GM12891 (cell line): ENCODE data around the gene ELOVL6.

Source experiments
- POLR2A ChIP-seq: IDR thresholded peaks from 2 replicates; pipeline ENCODE4 v1.6.1; 2011; ENCODE audit warnings: low read depth, low read length, control low read depth
- POLR2AphosphoS5 ChIP-seq: IDR thresholded peaks from 2 replicates; pipeline ENCODE4 v1.6.1; 2011; ENCODE audit warnings: low read depth, low read length, control low read depth
- SPI1 ChIP-seq: IDR thresholded peaks from 2 replicates; pipeline ENCODE4 v1.6.1; 2011; ENCODE audit warnings: low read depth, low read length, control low read depth
- TAF1 ChIP-seq: IDR thresholded peaks from 2 replicates; pipeline ENCODE4 v1.6.1; 2011; ENCODE audit warnings: low read depth, low read length, control low read depth

DNA sequence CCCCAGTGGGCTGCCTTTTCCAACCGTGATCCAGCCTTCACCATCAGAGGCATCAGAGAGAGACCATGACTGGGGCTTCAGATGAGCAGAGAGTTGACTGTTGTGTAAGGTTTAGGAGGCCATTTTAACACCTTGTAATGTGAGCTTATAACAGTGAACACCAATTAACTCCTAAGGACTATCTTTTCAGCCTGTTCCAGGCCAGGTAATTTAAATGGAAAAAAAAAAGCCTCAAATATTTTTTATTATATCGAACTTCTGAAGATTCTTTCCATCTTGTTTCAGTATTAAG lies 13.3 kb upstream of the ELOVL6 start:
- TF ChIP-seq POLR2A = no peak
- no peak for TF ChIP-seq POLR2AphosphoS5
- TF ChIP-seq TAF1 = no peak
- TF ChIP-seq SPI1 = no peak
